GM18951 (cell line): ENCODE results near the gene PDXP.

ENCODE experiments used
- POLR2A ChIP-seq: IDR thresholded peaks from 4 replicates; pipeline ENCODE4 v1.6.1; 2011; ENCODE audit warnings: mild to moderate bottlenecking; ENCODE audit not compliant: insufficient read length, insufficient read depth; ENCODE audit errors: extremely low read depth
- in situ Hi-C: fragments of 300-500 bp; cut with MboI; formaldehyde crosslinking; loops from one replicate; pipeline ENCODE4 v1.12.0; 2022; ENCODE audit warnings: low sequenced_read_pairs, mixed read lengths, inconsistent platforms; ENCODE audit not compliant: unreplicated experiment

Gene PDXP

GRCh38 chr22:37708580-37709444 lies 50.3 kb downstream of the PDXP start:
- in situ Hi-C loops: no loop called here
- no peak for TF ChIP-seq POLR2A

DNA sequence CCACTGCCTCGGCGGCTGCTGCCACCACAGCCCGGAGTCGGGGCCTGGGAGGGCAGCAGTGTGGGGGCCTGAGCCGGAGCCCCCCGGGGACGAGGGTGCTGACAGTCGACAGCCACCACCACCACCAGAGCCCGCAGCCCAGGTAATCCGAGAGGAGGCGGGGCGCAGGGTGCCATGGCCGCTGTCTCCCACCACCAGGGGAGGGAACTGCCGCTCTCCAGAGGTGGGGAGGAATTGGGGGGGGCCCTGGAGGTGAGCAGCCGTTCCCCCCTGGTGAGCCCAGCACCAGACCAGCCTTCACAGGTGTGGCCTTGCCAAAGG lies 50.9 kb downstream of the PDXP start:
- in situ Hi-C loops: no loop called here
- TF ChIP-seq POLR2A: no peak

GRCh38 chr22:37710675-37711074 lies 52.2 kb downstream of the PDXP start:
- in situ Hi-C loops: no loop called here

GRCh38 chr22:37711490-37711889 lies 53.0 kb downstream of the PDXP start:
- no peak for TF ChIP-seq POLR2A
- in situ Hi-C loops: no loop called here

More at GRCh38 chr22:37710675-37711074, 52.2 kb downstream of the PDXP start:
- no peak for TF ChIP-seq POLR2A

GRCh38 chr22:37713761-37714160 lies 55.2 kb downstream of the PDXP start:
- no peak for TF ChIP-seq POLR2A
- in situ Hi-C loops: no loop called here

- in situ Hi-C loops: no loop called here
Observed at GRCh38 chr22:37714634-37715033, 56.1 kb downstream of the PDXP start.

GRCh38 chr22:37715760-37716159 lies 57.2 kb downstream of the PDXP start:
- no peak for TF ChIP-seq POLR2A
- in situ Hi-C loops: no loop called here

More at GRCh38 chr22:37714634-37715033, 56.1 kb downstream of the PDXP start:
- no peak for TF ChIP-seq POLR2A
